Pancreas (tissue), 10 donors: ENCODE results near the gene DNAJB2. TPM values are rescaled to one million over a fixed set of nuclear protein-coding genes. Genes with fewer than 3 reads are reported as not detected.

Experiments used
- ATAC-seq, 4 donors: fragments of 200-7000 bp; cut with Tn5 transposase; one replicate each; pipeline versions ENCODE4 v1.8.0 to v1.9.1; 2020; ENCODE audit warnings: mild to moderate bottlenecking in 4 of 4, moderate library complexity in 4 of 4
- DNase-seq, 6 donors: peaks; one replicate each; pipeline ENCODE4 v3.0.0-alpha.2; 2020
- FAIRE-seq: peaks from 2 replicates; lab custom pipeline; 2012; peaks lifted over from hg19 to GRCh38; lab: Jason Lieb, UNC
- H3K27ac ChIP-seq, 4 donors: fragments of 200-600 bp; sonication (generic); 1 replicate in 3 of 4; 2 replicates in 1 of 4; pipeline versions ENCODE4 v1.5.0 to v1.8.0; 2020
- H3K27me3 ChIP-seq, 4 donors: fragments of 200-600 bp; one replicate each; pipeline ENCODE4 v1.8.0; 2021
- H3K36me3 ChIP-seq, 3 donors: fragments of 200-600 bp; sonication (generic) in 1 of 3; one replicate each; pipeline versions ENCODE4 v1.5.0 to v1.8.0; 2020 to 2021
- H3K4me1 ChIP-seq, 3 donors: fragments of 200-600 bp; one replicate each; pipeline ENCODE4 v1.8.0; 2021
- H3K4me3 ChIP-seq, 4 donors: fragments of 200-600 bp; sonication (generic) in 2 of 4; one replicate each; pipeline versions ENCODE4 v1.5.0 to v1.8.0; 2020 to 2021
- H3K9me3 ChIP-seq, 4 donors: fragments of 200-600 bp; one replicate each; pipeline ENCODE4 v1.8.0; 2021
- CTCF ChIP-seq, 4 donors: fragments of 200-600 bp; sonication (generic) in 3 of 4; IDR thresholded peaks; one replicate each; pipeline versions ENCODE4 v1.5.0 to v1.8.0; 2021; ENCODE audit warnings: antibody characterized with exemption in 4 of 4
- whole genome bisulfite sequencing, 2 donors: extraction: QIAGEN DNeasy Blood & Tissue Kit; methylation state at CpG; one replicate each; pipeline ENCODE4 v1.1.7; 2013; 5-methylcytosine and 5-hydroxymethylcytosine counted together
- intact Hi-C, 3 donors: fragments of 100-400 bp; cut with DNase I; formaldehyde crosslinking; loops; one replicate each; pipeline versions ENCODE4 v1.11.1 to v1.14.2; 2022
- polyA plus RNA-seq, 2 donors: library from polyadenylated mRNA; stranded (reverse); fragments of 200-250 nt; gene quantifications; one replicate each; pipeline ENCODE4 v1.2.3, GENCODE V29; 2013
- total RNA-seq, 6 donors: library from RNA; stranded (reverse); fragmentation: NEBNext Ultra II Directional in 4 of 6; extraction: Animal tissue kit (Norgen Biotek cat#: 25700) in 4 of 6; gene quantifications; one replicate each; pipeline versions ENCODE4 v1.2.1 to v1.2.4, GENCODE V29; 2021 to 2023
- donor health status: healthy with polysubstance abuse.
- donor health status: DM: no; HTN: no; CAD: no; lungs with moderate emphysema.
- donor health status: DM: no; HTN: no; CAD: no.
- donor health status: control.
- donor health status: control.
- donor health status: Bipolar disorder and iron deficiency.
- donor health status: DM: yes; HTN: yes; CAD: no.
- donor health status: DM: no; HTN: no; CAD: no.
- donor health status: DM: no; HTN: no; CAD: no.
- donor health status: DM: yes; HTN: yes; CAD: no.

DNAJB2 gene
- total and polyA plus RNA-seq, 8 donors, result 44.5 to 96.3 (median 63.0) TPM

DNA sequence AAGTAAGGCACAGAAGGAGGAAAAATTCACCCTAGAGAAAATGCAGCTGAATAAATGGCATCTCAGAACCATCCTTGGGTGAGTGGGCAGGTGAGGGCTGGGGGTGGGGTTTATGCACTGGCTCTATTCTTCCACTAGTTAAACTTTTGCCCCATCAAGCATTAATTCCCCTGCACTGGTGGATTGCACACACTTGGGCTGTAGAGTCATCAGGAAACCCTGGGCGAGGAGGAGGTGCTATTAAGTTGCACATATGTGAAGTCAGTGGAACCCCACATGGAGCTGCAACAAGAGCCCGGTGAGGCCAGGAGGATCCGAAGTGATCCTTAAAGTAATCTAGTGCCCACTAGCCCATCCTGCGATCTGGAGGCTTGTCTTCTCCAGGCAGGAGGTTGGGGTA lies 6.8 kb upstream of the DNAJB2 start:
- no peaks in the 10 kb centered on the region for H3K4me1 ChIP-seq
- H3K4me3 ChIP-seq, result no peak overlapping the region
- DNase-seq (no peak), ATAC-seq (no peak), FAIRE-seq (no peak)
- H3K36me3 ChIP-seq, result no peaks in the 10 kb centered on the region
- intact Hi-C loops, result no loop called here
- no peaks in the 10 kb centered on the region for H3K27me3 ChIP-seq
- no peaks in the 10 kb centered on the region for H3K9me3 ChIP-seq
- no peak overlapping the region for H3K27ac ChIP-seq
- no peak for TF ChIP-seq CTCF (IDR thresholded peaks at IDR 0.05)
- WGBS, 2 donors, result 73 to 85% methylated on average over 4 of the region's 4 CpGs

DNA sequence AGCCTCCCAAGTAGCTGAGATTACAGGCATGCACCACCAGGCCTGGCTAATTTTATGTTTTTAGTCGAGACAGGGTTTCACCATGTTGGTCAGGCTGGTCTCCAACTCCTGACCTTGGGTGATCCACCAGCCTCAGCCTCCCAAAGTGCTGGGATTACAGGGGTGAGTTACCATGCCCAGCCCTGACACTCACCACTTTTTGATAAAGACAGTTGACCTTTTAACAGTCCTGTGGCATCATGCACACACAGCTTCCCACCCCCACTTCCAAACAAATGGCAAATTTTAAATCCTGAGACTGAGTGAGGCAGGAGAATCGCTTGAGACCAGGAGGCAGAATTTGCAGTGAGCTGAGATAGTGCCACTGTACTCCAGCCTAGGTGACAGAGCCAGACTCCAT lies 6.2 kb upstream of the DNAJB2 start:
- Histone ChIP-seq H3K9me3 (no peaks in the 10 kb centered on the region), H3K4me3 (no peak overlapping the region), H3K27me3 (no peaks in the 10 kb centered on the region), H3K4me1 (peaks cover 0 to 2% (median 2%) of the 10 kb centered on the region in 3 donors), H3K36me3 (no peaks in the 10 kb centered on the region), H3K27ac (no peak overlapping the region)
- no peak for ATAC-seq
- TF ChIP-seq CTCF (IDR thresholded peaks at IDR 0.05), result no peak
- FAIRE-seq, result no peak
- no peak for DNase-seq
- intact Hi-C loops, result no loop called here
- WGBS, 2 donors, result 64 to 71% methylated on average over 2 of the region's 2 CpGs

DNA sequence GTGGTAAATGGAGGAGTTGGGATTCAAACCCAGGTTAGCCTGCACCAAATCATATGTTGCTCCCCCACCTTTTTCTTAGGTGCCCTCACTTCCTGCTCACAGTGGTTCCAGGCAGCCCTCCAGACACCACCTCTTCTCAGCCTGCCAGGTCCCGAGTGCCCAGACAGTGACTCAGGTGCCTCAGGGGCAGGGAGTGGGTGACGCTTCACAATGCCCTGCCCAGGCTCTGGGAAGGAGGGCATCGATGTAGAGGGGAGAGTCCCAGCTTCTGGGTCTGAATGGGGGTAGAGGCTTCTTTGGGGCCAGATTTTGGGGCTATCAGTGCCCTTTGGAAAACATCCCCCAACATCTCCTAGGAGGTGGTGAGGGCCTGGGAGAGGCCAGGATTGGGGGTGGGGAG lies 5.2 kb upstream of the DNAJB2 start:
- DNase-seq, result no peak
- FAIRE-seq, result no peak
- no peaks in the 10 kb centered on the region for H3K9me3 ChIP-seq
- H3K27ac ChIP-seq, result peak overlapping the region; percentile 17 to 84 (median 60)
- peaks cover 7 to 10% (median 9%) of the 10 kb centered on the region in 3 donors for H3K4me1 ChIP-seq
- intact Hi-C loops, result no loop called here
- TF ChIP-seq CTCF (IDR thresholded peaks at IDR 0.05), result no peak
- H3K36me3 ChIP-seq, result no peaks in the 10 kb centered on the region
- WGBS, 2 donors, result 65 to 80% methylated on average over 3 of the region's 3 CpGs
- no peaks in the 10 kb centered on the region for H3K27me3 ChIP-seq
- ATAC-seq, result peak in 2 of 4 donors; percentile 21 to 26
- no peak overlapping the region for H3K4me3 ChIP-seq

- DNase-seq (no peak), ATAC-seq (peak in 1 of 4 donors; percentile 11), FAIRE-seq (no peak)
These were observed 4.7 kb upstream of the DNAJB2 start for GRCh38 chr2:219274361-219274921.

More at GRCh38 chr2:219274361-219274921, 4.7 kb upstream of the DNAJB2 start:
- no peaks in the 10 kb centered on the region for H3K27me3 ChIP-seq
- intact Hi-C loops, result no loop called here
- no peaks in the 10 kb centered on the region for H3K9me3 ChIP-seq
- H3K27ac ChIP-seq, result peak overlapping the region; percentile 17 to 84 (median 60)
- 45 to 49% methylated on average over 6 of the region's 6 CpGs for WGBS, 2 donors
- H3K4me1 ChIP-seq, result peaks cover 7 to 10% (median 9%) of the 10 kb centered on the region in 3 donors
- no peak for TF ChIP-seq CTCF (IDR thresholded peaks at IDR 0.05)
- no peak overlapping the region for H3K4me3 ChIP-seq
- no peaks in the 10 kb centered on the region for H3K36me3 ChIP-seq
